Skeletal muscle cell (primary cell): Measurements from ENCODE around the gene BCL2L11.

ENCODE experiments used
- DNase-seq: peaks from one replicate; pipeline ENCODE4 v3.0.0-alpha.2; 2010; ENCODE audit warnings: low read depth
- H3K4me3 ChIP-seq: 2 replicates; pipeline ENCODE4 v1.5.1; 2011; ENCODE audit warnings: low read depth, mild to moderate bottlenecking, control low read depth, low read length, moderate library complexity

Gene BCL2L11

GRCh38 chr2:111185361-111186022 is 64.8 kb downstream of the BCL2L11 start:
- no peak for DNase-seq

DNA sequence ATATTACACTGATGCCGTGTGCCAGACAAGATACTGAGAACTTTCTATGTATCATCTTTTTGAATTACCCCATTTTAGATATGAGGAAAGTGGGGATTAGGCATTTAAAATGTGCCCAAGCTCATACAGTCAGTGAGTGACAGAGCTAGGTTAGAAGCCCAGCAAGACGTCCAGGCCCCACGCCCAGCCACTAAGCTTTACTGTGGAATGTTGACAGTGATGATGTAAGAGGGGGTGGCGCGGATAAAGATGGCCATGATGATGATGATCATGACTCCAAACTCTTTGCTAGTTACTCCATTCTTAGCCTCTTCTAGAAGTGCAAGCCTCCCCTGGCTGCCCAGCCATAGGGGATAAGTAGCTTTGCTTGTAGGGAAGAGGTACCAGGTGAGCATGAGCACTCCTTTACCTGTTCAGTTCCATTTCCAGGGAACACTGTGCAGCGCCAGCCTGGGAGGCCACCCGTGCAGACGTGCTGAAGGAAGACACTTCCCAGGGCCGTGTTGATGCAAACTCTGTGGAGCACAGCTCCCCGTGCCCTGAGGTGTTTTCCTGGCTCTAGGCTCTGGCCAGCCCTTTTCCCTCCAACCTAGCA is 65.5 kb downstream of the BCL2L11 start:
- no peak overlapping the region for H3K4me3 ChIP-seq
- DNase-seq, result no peak

More at GRCh38 chr2:111185361-111186022, 64.8 kb downstream of the BCL2L11 start:
- no peak overlapping the region for H3K4me3 ChIP-seq

DNA sequence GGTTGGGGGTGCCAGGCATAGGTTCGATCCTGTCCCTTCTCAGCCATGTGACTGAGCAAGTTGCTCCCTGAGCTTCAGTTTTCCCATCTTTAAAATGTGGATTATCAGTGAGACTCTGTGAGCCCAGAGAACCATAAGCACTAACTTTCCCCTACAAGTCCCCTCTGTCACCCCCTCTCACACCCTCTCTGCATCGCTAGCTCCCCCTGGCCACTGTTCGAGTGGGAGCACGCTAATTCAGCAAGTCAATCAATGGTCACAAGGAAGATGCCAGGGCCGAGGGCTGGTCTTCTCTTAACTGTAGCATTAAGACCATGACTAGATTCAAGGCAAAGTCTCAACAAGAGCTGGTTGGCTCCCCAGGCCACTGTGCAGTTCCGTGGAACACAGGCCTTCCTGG is 66.2 kb downstream of the BCL2L11 start:
- DNase-seq, result no peak
- no peak overlapping the region for H3K4me3 ChIP-seq

GRCh38 chr2:111188681-111189080 is 68.0 kb downstream of the BCL2L11 start:
- DNase-seq, result no peak
- no peak overlapping the region for H3K4me3 ChIP-seq

GRCh38 chr2:111189106-111189505 is 68.4 kb downstream of the BCL2L11 start:
- no peak for DNase-seq
- H3K4me3 ChIP-seq, result no peak overlapping the region

GRCh38 chr2:111190816-111191540 is 70.3 kb downstream of the BCL2L11 start:
- no peak for DNase-seq
- H3K4me3 ChIP-seq, result no peak overlapping the region

- no peak overlapping the region for H3K4me3 ChIP-seq
- no peak for DNase-seq
Measured at GRCh38 chr2:111191877-111192276, 71.2 kb downstream of the BCL2L11 start.

- H3K4me3 ChIP-seq, result no peak overlapping the region
- DNase-seq, result no peak
Measured at GRCh38 chr2:111192776-111193368, 72.2 kb downstream of the BCL2L11 start.

GRCh38 chr2:111194835-111195621 is 74.3 kb downstream of the BCL2L11 start:
- no peak for DNase-seq
- H3K4me3 ChIP-seq, result no peak overlapping the region

DNA sequence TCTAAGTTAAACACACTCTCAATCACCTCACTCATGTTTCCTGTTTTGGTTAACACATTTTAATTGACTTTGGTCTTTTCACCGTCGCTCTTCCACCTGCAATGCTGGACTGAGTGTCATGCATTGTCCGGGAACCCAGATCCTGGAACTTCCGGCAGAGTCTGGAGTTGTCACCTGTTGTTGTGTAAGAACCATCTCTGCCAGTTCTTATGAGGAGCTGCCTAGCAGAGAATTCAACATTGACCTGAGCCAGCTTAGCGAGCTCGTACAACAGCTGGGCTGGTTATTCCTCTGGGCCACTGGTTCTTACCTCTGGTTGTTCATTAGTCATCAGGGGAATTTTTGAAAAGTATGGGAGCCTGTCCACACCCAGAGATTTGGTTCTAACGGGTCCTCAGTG is 75.7 kb downstream of the BCL2L11 start:
- DNase-seq, result no peak
- H3K4me3 ChIP-seq, result no peak overlapping the region

DNA sequence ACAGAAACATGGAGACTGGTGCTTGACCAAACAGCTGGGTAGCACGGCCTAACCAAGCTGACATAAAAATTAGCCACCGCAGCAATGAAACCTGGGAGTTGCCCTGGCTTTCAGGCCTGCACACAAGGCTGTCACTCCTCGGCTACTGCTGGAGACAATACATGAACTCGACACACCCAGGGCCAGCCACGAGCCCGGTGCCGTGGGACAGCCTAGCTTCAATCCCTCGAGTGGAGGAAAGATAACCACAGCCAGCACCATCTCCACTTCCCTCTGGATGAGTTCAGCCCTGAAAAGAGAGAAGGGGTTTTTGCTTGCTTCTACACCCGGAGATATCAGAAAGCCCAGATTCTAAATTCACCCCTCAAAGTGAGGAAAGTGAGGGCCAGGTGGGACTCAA is 78.0 kb downstream of the BCL2L11 start:
- H3K4me3 ChIP-seq, result no peak overlapping the region
- DNase-seq, result no peak

DNA sequence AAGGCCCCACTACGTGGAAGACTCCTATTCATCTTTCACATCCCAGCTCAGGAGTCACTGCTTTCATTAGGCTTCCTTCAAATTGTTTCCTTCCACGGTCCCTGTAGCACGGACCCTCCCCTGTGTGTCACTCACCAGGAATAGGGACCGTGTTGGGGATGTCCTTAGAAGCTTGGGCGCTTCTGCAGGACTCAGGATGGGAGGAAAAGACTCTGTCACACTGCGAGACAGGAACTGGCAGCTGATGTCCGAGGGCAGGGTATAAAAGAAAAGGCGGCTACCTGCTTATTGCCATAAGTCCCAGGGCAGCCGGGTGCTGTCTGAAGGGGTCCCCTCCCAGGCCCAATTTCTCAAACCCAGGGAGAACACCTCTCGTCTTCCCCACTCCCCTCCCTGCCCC is 79.1 kb downstream of the BCL2L11 start:
- DNase-seq, result no peak
- H3K4me3 ChIP-seq, result no peak overlapping the region

- H3K4me3 ChIP-seq, result no peak overlapping the region
- no peak for DNase-seq
Measured at GRCh38 chr2:111200333-111200881, 79.7 kb downstream of the BCL2L11 start.

- no peak overlapping the region for H3K4me3 ChIP-seq
- DNase-seq, result no peak
Measured at GRCh38 chr2:111201214-111201613, 80.5 kb downstream of the BCL2L11 start.

DNA sequence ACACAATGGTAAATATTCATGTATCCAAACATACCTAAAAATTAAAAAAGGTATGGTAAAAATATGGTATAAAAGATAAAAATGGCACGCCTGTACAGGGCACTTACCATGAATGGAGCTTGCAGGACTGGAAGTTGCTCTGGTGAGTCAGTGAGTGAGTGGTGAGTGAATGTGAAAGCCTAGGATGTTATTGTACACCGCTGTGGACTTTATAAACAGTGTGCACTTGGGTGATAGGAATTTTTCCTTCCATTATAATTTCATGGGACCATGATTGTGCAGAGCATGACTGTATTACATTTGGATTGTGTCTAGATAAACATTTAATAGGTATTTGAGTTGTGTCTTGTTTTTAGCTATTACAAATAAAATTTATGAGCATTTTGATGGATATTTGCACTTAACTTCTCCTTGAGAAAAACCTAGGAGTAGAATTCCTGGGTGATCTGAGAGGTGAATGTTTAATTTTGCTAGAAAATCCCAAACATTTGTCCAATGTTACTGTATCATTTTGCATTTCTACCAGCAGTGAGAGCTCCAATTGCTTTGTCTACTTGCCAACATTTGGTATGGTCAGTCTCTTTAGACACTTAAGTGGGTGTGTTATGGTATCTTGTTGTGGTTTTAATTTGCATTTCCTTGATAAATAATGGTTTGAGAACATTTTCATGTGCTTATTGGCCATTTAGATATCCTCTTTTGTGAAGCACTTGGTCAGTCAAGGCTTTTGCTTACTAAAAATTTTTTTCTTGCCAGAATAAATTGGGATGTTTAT is 81.7 kb downstream of the BCL2L11 start:
- DNase-seq, result no peak
- no peak overlapping the region for H3K4me3 ChIP-seq

- no peak overlapping the region for H3K4me3 ChIP-seq
- no peak for DNase-seq
Measured at GRCh38 chr2:111204706-111205105, 84.0 kb downstream of the BCL2L11 start.

DNA sequence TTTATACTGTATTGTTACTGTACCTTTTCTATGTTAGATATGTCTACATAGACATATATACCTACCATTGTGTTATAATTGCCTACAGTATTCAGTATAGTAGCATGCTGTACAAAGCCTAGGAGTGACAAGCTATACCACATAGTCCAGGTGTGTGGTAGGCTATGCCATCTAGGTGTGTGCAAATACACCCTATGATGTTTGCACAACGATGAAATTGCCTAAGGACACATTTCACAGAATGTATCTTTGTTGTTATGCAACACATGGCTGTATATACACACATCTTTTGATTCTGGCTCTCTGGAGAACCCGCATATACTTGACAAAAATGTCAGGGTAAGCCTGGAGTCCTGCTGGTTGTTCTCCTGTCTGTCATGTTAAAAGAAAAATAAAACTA is 85.1 kb downstream of the BCL2L11 start:
- no peak for DNase-seq
- H3K4me3 ChIP-seq, result no peak overlapping the region

DNA sequence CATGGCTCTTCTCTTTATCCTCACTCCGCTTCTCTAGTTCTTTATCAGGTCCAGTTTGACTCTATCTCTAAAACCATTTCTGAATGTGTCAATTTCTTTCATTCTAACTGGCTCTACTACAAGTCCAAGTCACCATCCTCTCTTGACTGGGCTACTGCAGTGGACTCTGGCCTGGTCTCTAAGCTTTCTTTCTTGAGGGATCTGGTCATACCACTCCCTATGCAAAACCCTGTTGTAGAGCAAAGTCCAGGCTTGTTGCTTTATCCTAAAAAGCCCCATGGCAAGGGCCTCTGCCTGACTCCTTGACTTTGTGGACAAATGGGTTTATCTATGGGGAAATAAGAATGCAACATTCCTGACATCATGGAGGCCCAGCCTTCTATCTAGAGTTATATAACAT is 87.1 kb downstream of the BCL2L11 start:
- no peak overlapping the region for H3K4me3 ChIP-seq
- no peak for DNase-seq

GRCh38 chr2:111208639-111209038 is 87.9 kb downstream of the BCL2L11 start:
- no peak overlapping the region for H3K4me3 ChIP-seq
- no peak for DNase-seq
